Choroid plexus epithelial cell (primary cell): Measurements from ENCODE around the gene EPHB1.

Experiments
- DNase-seq: peaks from one replicate; pipeline ENCODE4 v3.0.0-alpha.2; 2010; ENCODE audit warnings: low read depth
- H3K4me3 ChIP-seq: 2 replicates; pipeline ENCODE4 v1.5.1; 2011; ENCODE audit warnings: low read depth, mild to moderate bottlenecking, control low read depth, low read length, moderate library complexity
- CTCF ChIP-seq: conservative IDR thresholded peaks from 2 replicates; pipeline ENCODE4 v1.5.1; 2011; ENCODE audit warnings: low read depth, mild to moderate bottlenecking, control low read depth, inconsistent platforms, low read length, moderate library complexity

Gene EPHB1

GRCh38 chr3:134794950-134795745 lies at the start of gene EPHB1:
TSS of gene EPHB1 (plus strand) at chr3:134795260.
- peak within 1 kb of the TSS; percentile 59 for H3K4me3 ChIP-seq
- DNase-seq = peak; percentile 93
- TF ChIP-seq CTCF = peak; percentile 87

GRCh38 chr3:134748698-134749097 lies 46.4 kb upstream of the EPHB1 start:
- no peak for DNase-seq
- no peak overlapping the region for H3K4me3 ChIP-seq
- TF ChIP-seq CTCF = no peak

GRCh38 chr3:134749174-134749573 lies 45.9 kb upstream of the EPHB1 start:
- no peak for DNase-seq
- H3K4me3 ChIP-seq = no peak overlapping the region
- TF ChIP-seq CTCF = no peak

GRCh38 chr3:134749802-134750553 lies 45.1 kb upstream of the EPHB1 start:
- no peak overlapping the region for H3K4me3 ChIP-seq
- TF ChIP-seq CTCF = no peak
- DNase-seq = no peak

- DNase-seq = peak; percentile 6
- TF ChIP-seq CTCF = no peak
- H3K4me3 ChIP-seq = no peak overlapping the region
Measured at GRCh38 chr3:134751831-134752230, 43.2 kb upstream of the EPHB1 start.

- TF ChIP-seq CTCF = no peak
- DNase-seq = no peak
- no peak overlapping the region for H3K4me3 ChIP-seq
Measured at GRCh38 chr3:134752761-134753461, 42.1 kb upstream of the EPHB1 start.
